ENCODE data around the gene TBC1D3L. TPM values are rescaled to one million over a fixed set of nuclear protein-coding genes. Genes with fewer than 3 reads are reported as not detected.
"Not testable (repeated sequence)": the region's sequence is repeated elsewhere in the genome, so short reads cannot be mapped to it uniquely, and the experiment has no call there.

The TBC1D3L gene
- 15.8 and 19.9 TPM in 2 replicates for polyA plus RNA-seq (2012; rRNA removed)
- 4.1 and 5.4 TPM in 2 replicates for polyA plus RNA-seq (2012; cell fraction: cytosol; rRNA removed)
- 93.3 and 132 TPM in 2 replicates for polyA plus RNA-seq (2012; cell fraction: nucleus; rRNA removed)

DNA sequence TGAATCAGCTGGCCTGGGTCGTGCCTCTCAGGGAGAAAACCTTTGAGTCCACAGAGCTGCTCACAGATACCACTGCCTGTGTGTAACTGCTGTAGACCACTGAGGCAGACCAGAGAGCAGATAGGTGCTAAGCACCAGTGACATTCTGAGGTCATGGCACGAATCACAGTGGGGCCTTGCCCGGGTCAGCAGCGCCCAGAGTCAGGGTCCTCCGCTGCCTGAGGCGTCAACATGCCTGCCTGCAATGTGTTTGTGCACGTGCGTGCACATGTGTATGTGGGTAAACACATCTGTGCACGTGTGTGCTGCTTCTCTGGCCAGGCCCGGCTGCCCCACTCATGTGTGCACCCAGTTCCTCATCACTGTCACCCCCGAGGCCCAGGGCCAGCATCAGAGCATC is at the start of gene TBC1D3L:
Gene TBC1D3L, minus strand, starts transcription at position 101 of the 400 bp plus-strand sequence. CDS start 1,540 bp downstream, outside the sequence.
- H3K27ac ChIP-seq (ENCODE audit: low read depth in 2 of 2, low read length in 1 of 2); CTCF ChIA-PET; H3K27me3 ChIP-seq (ENCODE audit: insufficient read depth); H3K4me1 ChIP-seq (ENCODE audit: control insufficient read depth in 1 of 2, insufficient read depth in 2 of 2, low read depth in 1 of 2, low read length in 1 of 2); H3K9me2 ChIP-seq; H3K4me3 ChIP-seq (ENCODE audit: low read depth in 2 of 2, low read length in 1 of 2); H3F3A ChIP-seq (replicated peaks; ENCODE audit: insufficient read depth); POLR2A ChIA-PET; DNase-seq; H3K9ac ChIP-seq; H3K36me3 ChIP-seq (replicated peaks in 1 of 2; ENCODE audit: control insufficient read depth in 1 of 2, insufficient read depth in 2 of 2, low read length in 1 of 2); H3K79me2 ChIP-seq (ENCODE audit: insufficient read depth); H4K20me1 ChIP-seq (ENCODE audit: insufficient read depth); H3K9me3 ChIP-seq; H2AFZ ChIP-seq (ENCODE audit: low read depth); H3K4me2 ChIP-seq: not testable (repeated sequence)
- no CpG with 5 or more reads among the region's 11 CpGs for WGBS (ENCODE audit: low lambda C conversion rate)

DNA sequence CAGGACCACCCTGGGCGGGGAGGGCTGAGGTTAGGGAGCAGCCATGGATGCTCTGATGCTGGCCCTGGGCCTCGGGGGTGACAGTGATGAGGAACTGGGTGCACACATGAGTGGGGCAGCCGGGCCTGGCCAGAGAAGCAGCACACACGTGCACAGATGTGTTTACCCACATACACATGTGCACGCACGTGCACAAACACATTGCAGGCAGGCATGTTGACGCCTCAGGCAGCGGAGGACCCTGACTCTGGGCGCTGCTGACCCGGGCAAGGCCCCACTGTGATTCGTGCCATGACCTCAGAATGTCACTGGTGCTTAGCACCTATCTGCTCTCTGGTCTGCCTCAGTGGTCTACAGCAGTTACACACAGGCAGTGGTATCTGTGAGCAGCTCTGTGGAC is 14.8 kb upstream of the TBC1D3L start, which contains the start of gene TBC1D3D:
Gene TBC1D3D, plus strand, starts transcription at position 301 of the 400 bp plus-strand sequence. CDS start 1,585 bp downstream, outside the sequence.
- H3K27me3 ChIP-seq (ENCODE audit: insufficient read depth); H3K27ac ChIP-seq (ENCODE audit: low read depth in 2 of 2, low read length in 1 of 2); H3K4me1 ChIP-seq (ENCODE audit: control insufficient read depth in 1 of 2, insufficient read depth in 2 of 2, low read depth in 1 of 2, low read length in 1 of 2); H4K20me1 ChIP-seq (ENCODE audit: insufficient read depth); H3F3A ChIP-seq (replicated peaks; ENCODE audit: insufficient read depth); POLR2A ChIA-PET; H3K4me2 ChIP-seq; CTCF ChIA-PET; H3K9ac ChIP-seq; H2AFZ ChIP-seq (ENCODE audit: low read depth); H3K9me2 ChIP-seq; H3K9me3 ChIP-seq; H3K79me2 ChIP-seq (ENCODE audit: insufficient read depth); H3K4me3 ChIP-seq (ENCODE audit: low read depth in 2 of 2, low read length in 1 of 2); H3K36me3 ChIP-seq (replicated peaks in 1 of 2; ENCODE audit: control insufficient read depth in 1 of 2, insufficient read depth in 2 of 2, low read length in 1 of 2); DNase-seq: not testable (repeated sequence)
- no CpG with 5 or more reads among the region's 11 CpGs for WGBS (ENCODE audit: low lambda C conversion rate)

Small RNA genes within 50 kb of the gene (small RNA-seq; reads per million reads assigned to genes)
- 0 reads per million in 7 experiments for gene RF00001

Other genes starting within 250 kb of the TBC1D3L start
- gene HNF1B, start 244.0 kb downstream of the TBC1D3L start, polyA plus RNA-seq (2012; rRNA removed): not detected in 2 replicates
- gene TBC1D3K, start 64.6 kb downstream of the TBC1D3L start, polyA plus RNA-seq (2012; rRNA removed): not detected in 2 replicates
- 0.10 and 0.19 TPM in 2 replicates for gene TBC1D3D, start 14.9 kb upstream of the TBC1D3L start, polyA plus RNA-seq (2012; rRNA removed)
- gene TBC1D3C, start 79.6 kb upstream of the TBC1D3L start, polyA plus RNA-seq (2012; rRNA removed): not detected in 2 replicates
- not detected in 2 replicates for gene TBC1D3E, start 138.9 kb upstream of the TBC1D3L start, polyA plus RNA-seq (2012; rRNA removed)
- gene TBC1D3, start 203.5 kb upstream of the TBC1D3L start, polyA plus RNA-seq (2012; rRNA removed): not detected in 2 replicates

All from SK-N-SH (cell line).